OCI-LY1 (cell line): ENCODE data around the gene CACNA1E.

Source experiments
- H2AFZ ChIP-seq: fragments of 200-600 bp; sonication (generic), shearing (Covaris generic); 2 replicates; pipeline ENCODE4 v1.6.0; 2014; ENCODE audit warnings: antibody characterized with exemption, mild to moderate bottlenecking, low read length
- H3F3A ChIP-seq: fragments of 200-600 bp; sonication (generic), shearing (Covaris generic); 2 replicates; pipeline ENCODE4 v1.6.0; 2014; ENCODE audit warnings: mild to moderate bottlenecking, antibody characterized with exemption, low read length, moderate library complexity; ENCODE audit not compliant: insufficient read depth
- H3K27ac ChIP-seq: fragments of 200-600 bp; sonication (generic); 2 replicates; pipeline ENCODE4 v1.5.1; 2014; ENCODE audit warnings: low read length, mixed run types, mild to moderate bottlenecking, low read depth; ENCODE audit not compliant: poor library complexity, severe bottlenecking
- H3K27me3 ChIP-seq: fragments of 200-600 bp; sonication (generic); 2 replicates; pipeline ENCODE4 v1.6.0; 2014; ENCODE audit warnings: antibody characterized with exemption, mild to moderate bottlenecking, low read length, moderate library complexity; ENCODE audit not compliant: insufficient read depth
- H3K36me3 ChIP-seq: fragments of 200-600 bp; sonication (generic); 2 replicates; pipeline ENCODE4 v1.6.1; 2014; ENCODE audit warnings: mild to moderate bottlenecking, antibody characterized with exemption, low read length, moderate library complexity, mixed read lengths; ENCODE audit not compliant: insufficient read depth
- H3K4me1 ChIP-seq: fragments of 200-600 bp; sonication (generic); 2 replicates; pipeline ENCODE4 v1.5.1; 2014; ENCODE audit warnings: mild to moderate bottlenecking, low read length, moderate library complexity; ENCODE audit not compliant: insufficient read depth, severe bottlenecking
- H3K4me2 ChIP-seq: fragments of 200-600 bp; sonication (generic), shearing (Covaris generic); 2 replicates; pipeline ENCODE4 v1.6.1; 2014; ENCODE audit warnings: low read length
- H3K4me3 ChIP-seq: fragments of 200-600 bp; sonication (generic); 2 replicates; pipeline ENCODE4 v1.5.1; 2014; ENCODE audit warnings: low read length, low read depth, mild to moderate bottlenecking, mixed read lengths; ENCODE audit not compliant: poor library complexity, severe bottlenecking
- H3K79me2 ChIP-seq: fragments of 200-600 bp; shearing (Covaris generic); 2 replicates; pipeline ENCODE4 v1.6.1; 2016; ENCODE audit warnings: mixed run types, low read length, mixed read lengths; ENCODE audit not compliant: insufficient read depth
- H3K9ac ChIP-seq: fragments of 200-600 bp; sonication (generic), shearing (Covaris generic); 2 replicates; pipeline ENCODE4 v1.6.1; 2014; ENCODE audit warnings: mild to moderate bottlenecking, low read length, mixed read lengths
- H3K9me2 ChIP-seq: fragments of 200-600 bp; sonication (generic), shearing (Covaris generic); 2 replicates; pipeline ENCODE4 v1.6.1; 2014; ENCODE audit warnings: low read depth, mild to moderate bottlenecking, low read length, mixed read lengths
- H3K9me3 ChIP-seq: fragments of 200-600 bp; shearing (Covaris generic); 2 replicates; pipeline ENCODE4 v1.6.1; 2014; ENCODE audit warnings: low read length, mixed read lengths
- H4K20me1 ChIP-seq: fragments of 200-600 bp; sonication (generic), shearing (Covaris generic); 2 replicates; pipeline ENCODE4 v1.6.0; 2016; ENCODE audit warnings: mild to moderate bottlenecking, low read length; ENCODE audit not compliant: insufficient read depth
- EZH2 ChIP-seq: fragments of 200-600 bp; sonication (generic), shearing (Covaris generic); IDR thresholded peaks from 2 replicates; pipeline ENCODE4 v1.8.0; 2017; ENCODE audit warnings: borderline replicate concordance, mixed run types, mild to moderate bottlenecking, antibody characterized with exemption, low read length, moderate library complexity, mixed read lengths
- TF ChIP-seq, protein P1 (sequence below): fragments of 200-600 bp; sonication (generic), shearing (Covaris generic); IDR thresholded peaks from 2 replicates; pipeline ENCODE4 v1.5.1; 2017; ENCODE audit warnings: mild to moderate bottlenecking, antibody characterized with exemption, low read length, moderate library complexity, mixed read lengths

The CACNA1E gene

DNA sequence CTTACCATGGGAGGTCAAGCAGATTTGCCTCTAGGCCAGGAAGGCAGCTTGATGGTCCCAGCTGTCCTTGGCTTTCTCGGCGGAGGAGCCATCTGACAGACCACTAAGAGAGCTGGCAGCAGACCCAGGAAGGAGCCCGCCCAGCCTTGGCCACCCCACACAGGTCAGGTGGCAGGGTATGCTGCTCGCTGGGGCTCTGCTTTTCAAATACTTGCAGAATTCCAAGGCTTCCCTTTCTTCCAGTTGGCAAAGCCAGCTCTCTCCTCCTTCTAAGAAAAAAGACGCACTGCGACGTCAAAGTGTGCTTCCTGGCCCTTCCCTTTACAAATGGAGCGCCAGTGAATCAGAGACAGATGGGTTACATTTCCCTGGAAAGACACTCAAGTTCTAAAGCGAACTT is 229.4 kb downstream of the CACNA1E start:
- Histone ChIP-seq H3K27me3 (0 out of 2 replicates have a peak, but pooled peaks cover 4% of the 10 kb centered on the region), H2AFZ (no peak overlapping the region), H3K4me1 (no peaks in the 10 kb centered on the region), H3K27ac (no peak overlapping the region), H3K9me3 (no peaks in the 10 kb centered on the region), H3K36me3 (no peaks in the 10 kb centered on the region), H3K4me3 (no peak overlapping the region), H4K20me1 (no peaks in the 10 kb centered on the region), H3K9ac (no peak overlapping the region), H3K79me2 (no peaks in the 10 kb centered on the region), H3K9me2 (no peaks in the 10 kb centered on the region), H3F3A (no peaks in the 10 kb centered on the region), H3K4me2 (no peak overlapping the region)
- no peak for TF ChIP-seq EZH2
- TF ChIP-seq, protein P1, sequence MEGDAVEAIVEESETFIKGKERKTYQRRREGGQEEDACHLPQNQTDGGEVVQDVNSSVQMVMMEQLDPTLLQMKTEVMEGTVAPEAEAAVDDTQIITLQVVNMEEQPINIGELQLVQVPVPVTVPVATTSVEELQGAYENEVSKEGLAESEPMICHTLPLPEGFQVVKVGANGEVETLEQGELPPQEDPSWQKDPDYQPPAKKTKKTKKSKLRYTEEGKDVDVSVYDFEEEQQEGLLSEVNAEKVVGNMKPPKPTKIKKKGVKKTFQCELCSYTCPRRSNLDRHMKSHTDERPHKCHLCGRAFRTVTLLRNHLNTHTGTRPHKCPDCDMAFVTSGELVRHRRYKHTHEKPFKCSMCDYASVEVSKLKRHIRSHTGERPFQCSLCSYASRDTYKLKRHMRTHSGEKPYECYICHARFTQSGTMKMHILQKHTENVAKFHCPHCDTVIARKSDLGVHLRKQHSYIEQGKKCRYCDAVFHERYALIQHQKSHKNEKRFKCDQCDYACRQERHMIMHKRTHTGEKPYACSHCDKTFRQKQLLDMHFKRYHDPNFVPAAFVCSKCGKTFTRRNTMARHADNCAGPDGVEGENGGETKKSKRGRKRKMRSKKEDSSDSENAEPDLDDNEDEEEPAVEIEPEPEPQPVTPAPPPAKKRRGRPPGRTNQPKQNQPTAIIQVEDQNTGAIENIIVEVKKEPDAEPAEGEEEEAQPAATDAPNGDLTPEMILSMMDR = no peak

DNA sequence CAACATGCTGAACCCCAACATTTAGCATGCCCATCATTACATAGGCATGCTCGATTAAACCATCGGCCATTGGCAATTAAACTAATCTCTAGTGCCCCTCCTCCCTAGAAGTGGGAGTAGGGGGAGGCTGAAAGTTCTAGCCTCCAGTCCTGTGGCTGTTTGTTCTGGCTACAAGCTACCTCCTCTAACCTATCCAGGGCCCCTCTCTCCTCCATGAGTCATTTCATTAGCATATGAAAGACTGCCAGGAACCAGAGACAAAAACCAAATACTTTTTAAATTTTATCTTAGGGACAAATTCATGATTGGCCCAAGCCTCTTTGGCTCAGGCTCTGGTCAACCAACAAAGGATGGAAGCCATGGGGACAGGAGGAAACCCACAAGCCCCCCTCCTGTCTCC is 231.1 kb downstream of the CACNA1E start:
- Histone ChIP-seq H3K9me2 (no peaks in the 10 kb centered on the region), H3K9ac (no peak overlapping the region), H4K20me1 (no peaks in the 10 kb centered on the region), H3K4me3 (no peak overlapping the region), H3K4me1 (no peaks in the 10 kb centered on the region), H3K4me2 (no peak overlapping the region), H3K36me3 (no peaks in the 10 kb centered on the region), H3K9me3 (no peaks in the 10 kb centered on the region), H3K79me2 (no peaks in the 10 kb centered on the region), H3K27me3 (0 out of 2 replicates have a peak, but pooled peaks cover 4% of the 10 kb centered on the region), H3F3A (no peaks in the 10 kb centered on the region), H3K27ac (no peak overlapping the region), H2AFZ (no peak overlapping the region)
- no peak for TF ChIP-seq EZH2
- TF ChIP-seq, protein P1 = no peak

DNA sequence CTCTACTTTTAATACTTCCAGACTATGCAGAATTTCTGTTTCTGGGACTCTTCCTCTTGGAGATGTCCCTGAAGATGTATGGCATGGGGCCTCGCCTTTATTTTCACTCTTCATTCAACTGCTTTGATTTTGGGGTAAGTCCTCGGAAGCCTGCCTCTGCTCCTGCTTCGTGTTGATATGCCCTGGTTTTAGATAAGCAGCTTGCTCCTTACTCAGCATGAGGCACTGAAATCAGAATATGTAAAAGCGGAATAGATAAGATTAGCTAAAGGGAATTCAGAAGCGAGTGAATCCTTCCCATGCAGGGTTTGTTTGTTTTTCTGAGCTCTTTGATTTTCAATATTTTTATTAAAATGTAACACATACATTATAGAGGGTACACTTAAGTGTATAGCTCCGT is 234.7 kb downstream of the CACNA1E start:
- H3K27me3 ChIP-seq = no peaks in the 10 kb centered on the region
- no peak overlapping the region for H2AFZ ChIP-seq
- no peaks in the 10 kb centered on the region for H3K4me1 ChIP-seq
- no peaks in the 10 kb centered on the region for H3F3A ChIP-seq
- no peak overlapping the region for H3K4me2 ChIP-seq
- no peak overlapping the region for H3K9ac ChIP-seq
- H3K79me2 ChIP-seq = no peaks in the 10 kb centered on the region
- no peak overlapping the region for H3K27ac ChIP-seq
- H3K9me3 ChIP-seq = no peaks in the 10 kb centered on the region
- TF ChIP-seq, protein P1 = no peak
- TF ChIP-seq EZH2 = no peak
- no peaks in the 10 kb centered on the region for H3K9me2 ChIP-seq
- no peak overlapping the region for H3K4me3 ChIP-seq
- no peaks in the 10 kb centered on the region for H4K20me1 ChIP-seq
- H3K36me3 ChIP-seq = no peaks in the 10 kb centered on the region
